Measurements from ENCODE around the gene CAPG.

GRCh38 chr2:85439025-85439472, 28.9 kb upstream of the CAPG start:
- TF ChIP-seq ZNF302 (tag by site-specific recombination; IDR thresholded peaks at IDR 0.05; ENCODE audit: low read depth) = no peak
- TF ChIP-seq CTCF (tag by site-specific recombination; IDR thresholded peaks at IDR 0.05) = no peak
- no peak for TF ChIP-seq ZNF843 (tag by site-specific recombination; IDR thresholded peaks at IDR 0.05)
- TF ChIP-seq YY1 (tag by site-specific recombination; IDR thresholded peaks at IDR 0.05) = no peak
- TF ChIP-seq ZNF747 (tag by site-specific recombination; IDR thresholded peaks at IDR 0.05) = no peak
- TF ChIP-seq REST (tag by site-specific recombination; IDR thresholded peaks at IDR 0.05) = no peak
- TF ChIP-seq ZNF610 (tag by site-specific recombination; IDR thresholded peaks at IDR 0.05; ENCODE audit: borderline replicate concordance) = no peak
- TF ChIP-seq GFI1B (tag by site-specific recombination; IDR thresholded peaks at IDR 0.05) = no peak
- no peak for TF ChIP-seq ZNF596 (tag by site-specific recombination; IDR thresholded peaks at IDR 0.05)
- TF ChIP-seq ZNF785 (tag by site-specific recombination; IDR thresholded peaks at IDR 0.05) = no peak

Measured in HEK293 (cell line).